ENCODE measurements around the gene FCMR. TPM values are rescaled to one million over a fixed set of nuclear protein-coding genes. Genes with fewer than 3 reads are reported as not detected.

The FCMR gene
- polyA plus RNA-seq, 4 donors: 1.1 to 6.9 (median 2.6) TPM

Other genes starting within 250 kb of the FCMR start
- gene MAPKAPK2, start 237.0 kb downstream of the FCMR start, polyA plus RNA-seq: 10 to 100 TPM; 56.4 to 93.5 (median 71.3) TPM
- gene IL19, start 151.2 kb downstream of the FCMR start, polyA plus RNA-seq: not detected
- gene IL10, start 149.4 kb downstream of the FCMR start, polyA plus RNA-seq: 1 to 10 TPM in 1 of 4 donors, under 1 TPM in 2, not detected in 1; 0.41 to 5.1 (median 0.54) TPM
- gene IL20, start 56.3 kb downstream of the FCMR start, polyA plus RNA-seq: not detected
- gene IL24, start 24.5 kb downstream of the FCMR start, polyA plus RNA-seq: under 1 TPM in 2 of 4 donors, not detected in 2; 0.24 to 0.34 TPM
- 1,000 to 10,000 TPM in 1 of 4 donors, 100 to 1,000 TPM in 2, 1 to 10 TPM in 1; 2.7 to 3,013 (median 498) TPM for gene PIGR, start 24.5 kb upstream of the FCMR start, polyA plus RNA-seq
- 1 to 10 TPM in 2 of 4 donors, under 1 TPM in 2; 0.54 to 4.5 (median 0.91) TPM for gene FCAMR, start 48.5 kb upstream of the FCMR start, polyA plus RNA-seq
- 10 to 100 TPM in 3 of 4 donors, 1 to 10 TPM in 1; 9.8 to 32.1 (median 24.3) TPM for gene C1orf116, start 110.8 kb upstream of the FCMR start, polyA plus RNA-seq
- 1 to 10 TPM; 1.9 to 8.4 (median 2.7) TPM for gene YOD1, start 129.3 kb upstream of the FCMR start, polyA plus RNA-seq
- gene PFKFB2, start 131.3 kb upstream of the FCMR start, polyA plus RNA-seq: 10 to 100 TPM; 20.0 to 38.5 (median 25.8) TPM
- 10 to 100 TPM in 2 of 4 donors, 1 to 10 TPM in 2; 1.1 to 27.3 (median 12.9) TPM for gene C4BPB, start 166.9 kb upstream of the FCMR start, polyA plus RNA-seq
- gene C4BPA, start 182.3 kb upstream of the FCMR start, polyA plus RNA-seq: 1 to 10 TPM in 1 of 4 donors, under 1 TPM in 2, not detected in 1; 0.07 to 2.4 (median 0.22) TPM

Measured in small intestine (tissue), 4 donors.